ENCODE results near the gene KRTCAP2. TPM values are rescaled to one million over a fixed set of nuclear protein-coding genes. Genes with fewer than 3 reads are reported as not detected.
A peak's percentile ranks its signal among the peaks of the same experiment; 100 is the strongest.
"Not testable (repeated sequence)": the region's sequence is repeated elsewhere in the genome, so short reads cannot be mapped to it uniquely, and the experiment has no call there.

Gene KRTCAP2
- total RNA-seq, 1 experiment from 2014 or later: 179 TPM

GRCh38 chr1:155170101-155170785 is 2.9 kb downstream of the KRTCAP2 start:
- H3K27ac ChIP-seq (ENCODE audit: low read depth, low read length, poor library complexity, severe bottlenecking): no peak overlapping the region
- no peak overlapping the region for H3K4me3 ChIP-seq (ENCODE audit: low read depth, low read length, poor library complexity, severe bottlenecking)
- intact Hi-C loops (cut with micrococcal nuclease; ENCODE audit: unreplicated experiment): loop anchor here (10.0 kb wide), 2 partner anchors 155 to 425 kb away; partner anchors contain the start of gene RUSC1
- H3K27me3 ChIP-seq (replicated peaks; ENCODE audit: insufficient read depth, low read depth, low read length, poor library complexity): no peaks in the 10 kb centered on the region
- BruUV-seq (replicated peaks): TSS peak; percentile 9
- no peaks in the 10 kb centered on the region for H3K9me3 ChIP-seq (ENCODE audit: low read depth, low read length, poor library complexity, severe bottlenecking)
- POLR2A ChIA-PET (ENCODE audit: low non-redundant PET): interaction anchor here (0.7 kb wide), 1 partner anchor 538 kb away, joined by 5 read pairs; no protein-coding TSS in a partner anchor
- DNase-seq (ENCODE audit: low spot score): no peak
- H3K36me3 ChIP-seq (ENCODE audit: insufficient read depth, low read length, poor library complexity, severe bottlenecking): peaks cover 7% of the 10 kb centered on the region
- peaks cover 29% of the 10 kb centered on the region for H3K4me1 ChIP-seq (ENCODE audit: insufficient read depth, low read length, poor library complexity, severe bottlenecking)
- CTCF ChIA-PET: interaction anchor here (0.5 to 5.3 kb wide), 2 partner anchors 24 to 80 kb away, joined by 15 to 89 read pairs; no protein-coding TSS in a partner anchor
- TF ChIP-seq, protein P1, sequence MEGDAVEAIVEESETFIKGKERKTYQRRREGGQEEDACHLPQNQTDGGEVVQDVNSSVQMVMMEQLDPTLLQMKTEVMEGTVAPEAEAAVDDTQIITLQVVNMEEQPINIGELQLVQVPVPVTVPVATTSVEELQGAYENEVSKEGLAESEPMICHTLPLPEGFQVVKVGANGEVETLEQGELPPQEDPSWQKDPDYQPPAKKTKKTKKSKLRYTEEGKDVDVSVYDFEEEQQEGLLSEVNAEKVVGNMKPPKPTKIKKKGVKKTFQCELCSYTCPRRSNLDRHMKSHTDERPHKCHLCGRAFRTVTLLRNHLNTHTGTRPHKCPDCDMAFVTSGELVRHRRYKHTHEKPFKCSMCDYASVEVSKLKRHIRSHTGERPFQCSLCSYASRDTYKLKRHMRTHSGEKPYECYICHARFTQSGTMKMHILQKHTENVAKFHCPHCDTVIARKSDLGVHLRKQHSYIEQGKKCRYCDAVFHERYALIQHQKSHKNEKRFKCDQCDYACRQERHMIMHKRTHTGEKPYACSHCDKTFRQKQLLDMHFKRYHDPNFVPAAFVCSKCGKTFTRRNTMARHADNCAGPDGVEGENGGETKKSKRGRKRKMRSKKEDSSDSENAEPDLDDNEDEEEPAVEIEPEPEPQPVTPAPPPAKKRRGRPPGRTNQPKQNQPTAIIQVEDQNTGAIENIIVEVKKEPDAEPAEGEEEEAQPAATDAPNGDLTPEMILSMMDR (conservative IDR thresholded peaks at IDR 0.05; ENCODE audit: low read depth, low read length): no peak
- TF ChIP-seq EZH2 (IDR thresholded peaks at IDR 0.05; ENCODE audit: borderline replicate concordance, low read depth, low read length, poor library complexity, severe bottlenecking): no peak

- intact Hi-C loops (cut with micrococcal nuclease; ENCODE audit: unreplicated experiment): no loop called here
- peaks cover 7% of the 10 kb centered on the region for H3K36me3 ChIP-seq (ENCODE audit: insufficient read depth, low read length, poor library complexity, severe bottlenecking)
- ChIA-PET POLR2A (ENCODE audit: low non-redundant PET) (no interaction called here), CTCF (interaction anchor here (5.3 kb wide), 1 partner anchor 79 kb away, joined by 89 read pairs; no protein-coding TSS in a partner anchor)
- H3K4me3 ChIP-seq (ENCODE audit: low read depth, low read length, poor library complexity, severe bottlenecking): no peak overlapping the region
- DNase-seq (ENCODE audit: low spot score): no peak
- no peaks in the 10 kb centered on the region for H3K9me3 ChIP-seq (ENCODE audit: low read depth, low read length, poor library complexity, severe bottlenecking)
- H3K27me3 ChIP-seq (replicated peaks; ENCODE audit: insufficient read depth, low read depth, low read length, poor library complexity): no peaks in the 10 kb centered on the region
- H3K27ac ChIP-seq (ENCODE audit: low read depth, low read length, poor library complexity, severe bottlenecking): no peak overlapping the region
- TF ChIP-seq, protein P1 (conservative IDR thresholded peaks at IDR 0.05; ENCODE audit: low read depth, low read length): no peak
- no peak for TF ChIP-seq EZH2 (IDR thresholded peaks at IDR 0.05; ENCODE audit: borderline replicate concordance, low read depth, low read length, poor library complexity, severe bottlenecking)
- peaks cover 24% of the 10 kb centered on the region for H3K4me1 ChIP-seq (ENCODE audit: insufficient read depth, low read length, poor library complexity, severe bottlenecking)
- BruUV-seq (replicated peaks): no TSS peak
These were observed 3.6 kb downstream of the KRTCAP2 start for GRCh38 chr1:155169541-155169940.

GRCh38 chr1:155168456-155169210 is 4.5 kb downstream of the KRTCAP2 start:
- POLR2A ChIA-PET (ENCODE audit: low non-redundant PET): no interaction called here
- peaks cover 14% of the 10 kb centered on the region for H3K4me1 ChIP-seq (ENCODE audit: insufficient read depth, low read length, poor library complexity, severe bottlenecking)
- H3K4me3 ChIP-seq (ENCODE audit: low read depth, low read length, poor library complexity, severe bottlenecking): no peak overlapping the region
- intact Hi-C loops (cut with micrococcal nuclease; ENCODE audit: unreplicated experiment): loop anchor here (1.0 kb wide), 1 partner anchor 77 kb away; no protein-coding TSS in a partner anchor
- DNase-seq (ENCODE audit: low spot score): no peak
- H3K9me3 ChIP-seq (ENCODE audit: low read depth, low read length, poor library complexity, severe bottlenecking): no peaks in the 10 kb centered on the region
- TF ChIP-seq, protein P1 (conservative IDR thresholded peaks at IDR 0.05; ENCODE audit: low read depth, low read length): no peak
- TF ChIP-seq EZH2 (IDR thresholded peaks at IDR 0.05; ENCODE audit: borderline replicate concordance, low read depth, low read length, poor library complexity, severe bottlenecking): no peak
- CTCF ChIA-PET: interaction anchor here (0.5 to 5.3 kb wide), 6 partner anchors 53 to 400 kb away, joined by 3 to 89 read pairs (median 10); no protein-coding TSS in a partner anchor
- peaks cover 7% of the 10 kb centered on the region for H3K36me3 ChIP-seq (ENCODE audit: insufficient read depth, low read length, poor library complexity, severe bottlenecking)
- H3K27ac ChIP-seq (ENCODE audit: low read depth, low read length, poor library complexity, severe bottlenecking): no peak overlapping the region
- H3K27me3 ChIP-seq (replicated peaks; ENCODE audit: insufficient read depth, low read depth, low read length, poor library complexity): no peaks in the 10 kb centered on the region
- no TSS peak for BruUV-seq (replicated peaks)

- H3K4me1 ChIP-seq (ENCODE audit: insufficient read depth, low read length, poor library complexity, severe bottlenecking): peaks cover 13% of the 10 kb centered on the region
- H3K36me3 ChIP-seq (ENCODE audit: insufficient read depth, low read length, poor library complexity, severe bottlenecking); H3K27me3 ChIP-seq (replicated peaks; ENCODE audit: insufficient read depth, low read depth, low read length, poor library complexity); POLR2A ChIA-PET (ENCODE audit: low non-redundant PET); DNase-seq (ENCODE audit: low spot score); H3K4me3 ChIP-seq (ENCODE audit: low read depth, low read length, poor library complexity, severe bottlenecking); H3K27ac ChIP-seq (ENCODE audit: low read depth, low read length, poor library complexity, severe bottlenecking); H3K9me3 ChIP-seq (ENCODE audit: low read depth, low read length, poor library complexity, severe bottlenecking); BruUV-seq (replicated peaks): not testable (repeated sequence)
- intact Hi-C loops (cut with micrococcal nuclease; ENCODE audit: unreplicated experiment): loop anchor here (1.0 kb wide), 1 partner anchor 77 kb away; no protein-coding TSS in a partner anchor
- CTCF ChIA-PET: interaction anchor here (0.5 to 5.3 kb wide), 11 partner anchors 8 to 400 kb away, joined by 3 to 89 read pairs (median 5); no protein-coding TSS in a partner anchor
These were observed 5.0 kb downstream of the KRTCAP2 start for GRCh38 chr1:155168105-155168445.

Data from A673 (cell line).